Epithelial cell of proximal tubule (primary cell): ENCODE results near the gene TMEM163. TPM values are rescaled to one million over a fixed set of nuclear protein-coding genes. Genes with fewer than 3 reads are reported as not detected.

Experiments
- DNase-seq: peaks from one replicate; pipeline ENCODE4 v3.0.0-alpha.2; 2011; ENCODE audit warnings: low read depth
- H3K4me3 ChIP-seq: 2 replicates; pipeline ENCODE4 v1.5.1; 2011; ENCODE audit warnings: low read depth, mild to moderate bottlenecking, low read length
- CTCF ChIP-seq: conservative IDR thresholded peaks from 2 replicates; pipeline ENCODE4 v1.5.1; 2012; ENCODE audit warnings: low read depth, mild to moderate bottlenecking, low read length
- total RNA-seq: library from RNA; depleted of rRNA; stranded (reverse); fragments of >200 nt; gene quantifications from 2 replicates; pipeline ENCODE4 v1.2.3, GENCODE V29; 2015

The TMEM163 gene
- total RNA-seq, 1 donor from 2014 or later = 0.40 TPM

GRCh38 chr2:134447669-134448068, 271.1 kb downstream of the TMEM163 start:
- H3K4me3 ChIP-seq = no peak overlapping the region
- TF ChIP-seq CTCF = no peak
- DNase-seq = no peak

GRCh38 chr2:134446383-134447017, 272.3 kb downstream of the TMEM163 start:
- no peak overlapping the region for H3K4me3 ChIP-seq
- TF ChIP-seq CTCF = no peak
- no peak for DNase-seq

- H3K4me3 ChIP-seq = no peak overlapping the region
- no peak for TF ChIP-seq CTCF
- no peak for DNase-seq
Measured at GRCh38 chr2:134445985-134446382, 272.8 kb downstream of the TMEM163 start.

GRCh38 chr2:134445116-134445515, 273.7 kb downstream of the TMEM163 start:
- no peak overlapping the region for H3K4me3 ChIP-seq
- no peak for DNase-seq
- TF ChIP-seq CTCF = no peak

GRCh38 chr2:134443814-134444480, 274.9 kb downstream of the TMEM163 start:
- DNase-seq = no peak
- TF ChIP-seq CTCF = no peak
- no peak overlapping the region for H3K4me3 ChIP-seq

GRCh38 chr2:134441153-134441863, 277.5 kb downstream of the TMEM163 start:
- H3K4me3 ChIP-seq = no peak overlapping the region
- no peak for DNase-seq
- TF ChIP-seq CTCF = no peak
